GM21390 (cell line): ENCODE results near the gene ZSWIM6.

Experiments
- ATAC-seq: cut with Tn5 transposase; IDR thresholded peaks from one replicate; pipeline ENCODE4 v1.9.1; 2021; ENCODE audit not compliant: unreplicated experiment

Gene ZSWIM6

GRCh38 chr5:61330845-61331406 is 1.1 kb upstream of the ZSWIM6 start:
- ATAC-seq, result peak; percentile 28

- no peak for ATAC-seq
These were observed 296 bp downstream of the ZSWIM6 start for GRCh38 chr5:61332358-61332749.

DNA sequence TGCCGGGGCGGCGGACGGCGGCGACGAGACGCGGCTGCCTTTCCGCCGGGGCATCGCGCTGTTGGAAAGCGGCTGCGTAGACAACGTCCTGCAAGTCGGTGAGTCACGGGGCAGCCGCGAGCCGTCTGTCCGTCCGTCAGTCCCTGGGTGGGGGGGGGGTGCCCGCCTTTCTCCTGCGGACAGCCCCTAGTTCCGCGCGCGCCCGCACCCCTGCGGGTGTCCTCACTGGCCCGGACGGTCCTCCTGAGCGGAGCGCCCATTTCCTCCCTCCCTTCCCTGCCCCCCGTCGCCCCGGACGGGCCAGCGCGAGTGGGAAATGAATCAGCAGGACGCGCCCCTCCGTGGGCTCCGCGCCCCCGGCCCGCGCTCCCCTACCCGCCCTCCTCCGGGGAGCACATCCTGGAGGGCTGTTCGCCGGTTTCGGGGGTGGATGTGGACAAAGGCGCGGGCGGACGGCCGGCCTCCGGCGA is 828 bp downstream of the ZSWIM6 start:
- ATAC-seq, result no peak

DNA sequence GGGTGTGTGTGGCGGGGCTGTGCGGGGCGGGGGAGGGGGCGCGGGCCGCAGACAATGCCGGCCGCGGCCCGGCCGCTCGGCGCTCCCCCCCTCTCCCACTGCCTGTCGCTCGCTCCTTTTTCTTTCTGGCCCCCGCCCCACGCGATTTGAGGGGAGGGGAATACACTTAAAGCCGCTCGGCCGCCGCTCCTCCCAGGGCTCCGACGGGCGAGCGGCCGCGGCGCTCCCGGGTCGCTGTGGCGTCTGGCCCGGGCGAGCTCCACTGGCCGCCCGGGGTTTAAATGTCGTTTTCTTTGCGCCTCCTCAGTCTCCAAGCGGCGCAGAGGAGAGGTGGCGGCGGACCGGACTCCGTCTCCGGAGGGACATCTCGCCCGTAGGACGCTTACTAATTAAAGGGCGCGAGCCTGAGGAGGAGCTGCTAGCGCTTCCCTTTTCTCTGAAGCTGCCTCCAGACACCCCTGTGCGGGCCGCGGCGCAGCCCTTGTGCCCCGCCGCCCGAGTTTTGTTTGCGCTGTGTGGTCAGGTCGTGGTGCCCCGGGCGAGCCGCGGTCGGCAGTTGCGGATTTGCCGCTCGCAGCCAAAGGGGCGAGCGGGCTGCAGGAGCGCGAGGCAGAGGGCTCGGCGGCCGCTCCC is 1.4 kb downstream of the ZSWIM6 start:
- ATAC-seq, result no peak

DNA sequence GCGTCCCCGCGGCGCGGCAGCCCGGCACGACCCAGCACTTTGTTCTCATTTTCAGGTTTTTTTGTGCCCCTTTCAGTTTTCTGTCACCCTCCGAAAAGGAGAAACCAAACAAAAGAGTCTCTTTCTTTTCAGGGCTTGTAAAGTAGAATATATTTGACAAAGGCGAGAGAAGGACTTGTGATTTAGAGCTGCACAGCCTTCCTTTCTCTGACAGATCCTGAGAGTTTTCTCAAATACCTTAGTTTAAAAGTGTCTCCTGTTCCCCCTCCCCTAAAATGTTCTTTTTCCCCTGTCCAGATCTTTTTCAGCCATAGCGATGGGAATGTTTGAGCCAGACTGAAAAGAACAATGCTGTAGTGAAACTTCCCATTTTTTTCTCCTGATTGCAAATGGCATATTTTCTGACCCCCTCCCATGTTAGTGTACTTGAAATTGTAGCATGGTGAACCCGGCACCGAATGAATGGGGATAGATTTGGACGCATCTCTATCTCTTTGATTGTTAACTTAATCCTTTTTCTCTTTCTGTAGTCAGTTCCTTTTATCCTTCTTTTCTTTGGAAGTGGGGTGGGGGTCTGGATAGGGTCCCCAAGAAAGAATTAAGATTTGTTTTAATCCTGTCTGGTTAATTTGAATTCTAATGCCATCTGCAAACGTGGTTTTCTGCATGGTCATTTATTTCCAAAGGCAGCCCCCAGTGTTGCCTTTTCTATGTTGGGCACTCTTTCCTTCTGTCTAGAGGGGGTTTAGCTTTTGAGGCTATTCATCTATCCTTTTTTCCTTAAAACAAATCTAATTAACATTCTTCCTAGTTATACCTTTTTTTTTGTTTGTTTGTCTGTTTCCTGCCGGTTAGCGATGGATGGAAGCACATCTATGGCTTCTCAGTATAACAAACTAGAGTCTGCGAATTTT is 2.2 kb downstream of the ZSWIM6 start:
- ATAC-seq, result no peak

GRCh38 chr5:61334868-61335615 is 3.0 kb downstream of the ZSWIM6 start:
- no peak for ATAC-seq

GRCh38 chr5:61339764-61340163 is 7.7 kb downstream of the ZSWIM6 start:
- no peak for ATAC-seq

DNA sequence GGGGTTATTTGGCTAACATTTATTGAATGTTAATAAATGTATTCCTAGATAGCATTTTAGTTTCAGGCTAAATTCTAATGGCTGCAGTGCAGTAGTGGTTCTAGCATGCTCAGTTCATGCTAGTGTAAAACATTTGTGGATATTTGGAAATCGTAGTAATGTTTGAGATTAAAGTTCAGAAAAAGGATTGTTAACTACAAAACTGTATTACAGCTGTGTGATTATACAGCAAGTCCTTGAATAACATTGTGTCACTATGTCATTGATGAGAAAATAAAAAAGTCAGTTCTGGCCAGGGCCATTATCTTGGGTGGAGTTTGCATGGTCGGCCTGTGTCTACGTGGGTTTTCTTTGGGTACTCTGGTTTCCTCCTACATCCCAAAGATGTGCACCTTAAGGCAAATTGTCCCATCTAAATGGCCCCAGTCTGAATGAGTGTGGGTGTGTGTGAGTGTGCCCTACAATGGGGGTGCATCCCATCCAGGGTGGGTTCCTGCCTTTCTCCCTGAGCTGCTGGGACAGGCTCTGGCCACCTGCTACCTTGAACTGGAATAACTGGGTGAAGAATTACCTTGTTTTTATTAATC is 8.8 kb downstream of the ZSWIM6 start:
- ATAC-seq, result no peak

DNA sequence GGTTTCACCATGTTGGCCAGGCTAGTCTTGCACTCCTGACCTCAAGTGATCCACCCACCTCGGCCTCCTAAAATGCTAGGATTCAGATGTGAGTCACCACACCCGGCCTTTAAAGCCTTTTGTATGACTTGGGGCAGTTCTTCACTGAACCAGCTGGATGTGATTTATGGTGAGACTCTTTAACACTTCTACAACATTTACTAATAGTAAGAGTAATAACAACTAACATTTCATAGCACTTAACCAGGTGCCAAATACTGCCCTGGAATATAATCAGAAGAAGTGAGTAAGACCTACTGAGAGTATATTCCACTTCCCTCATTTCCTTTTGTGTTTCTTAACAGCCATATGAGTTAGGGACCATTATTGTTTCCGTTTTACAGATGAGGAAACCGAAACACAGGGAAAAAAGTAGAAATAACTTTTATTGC is 10.0 kb downstream of the ZSWIM6 start:
- no peak for ATAC-seq

- ATAC-seq, result no peak
These were observed 12.3 kb downstream of the ZSWIM6 start for GRCh38 chr5:61344187-61344944.

DNA sequence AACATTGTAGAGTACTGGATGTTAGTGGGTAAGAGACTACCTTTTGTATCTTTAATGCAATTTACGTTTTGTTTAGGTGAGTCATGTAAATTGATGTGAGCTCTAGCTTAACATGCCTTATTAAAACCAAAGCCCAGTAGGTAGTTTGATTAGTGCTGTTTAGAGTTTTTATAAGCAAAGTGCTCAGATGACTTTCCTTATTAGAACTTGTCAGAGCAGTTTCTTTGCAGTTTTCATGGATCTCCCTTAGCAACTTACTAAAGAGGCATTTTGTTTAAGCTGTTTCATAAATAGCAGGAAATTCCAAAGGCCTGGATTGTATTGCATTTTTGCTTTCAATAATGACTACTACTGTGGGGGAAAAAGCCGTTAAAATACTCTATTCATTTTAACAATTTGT is 14.5 kb downstream of the ZSWIM6 start:
- no peak for ATAC-seq

DNA sequence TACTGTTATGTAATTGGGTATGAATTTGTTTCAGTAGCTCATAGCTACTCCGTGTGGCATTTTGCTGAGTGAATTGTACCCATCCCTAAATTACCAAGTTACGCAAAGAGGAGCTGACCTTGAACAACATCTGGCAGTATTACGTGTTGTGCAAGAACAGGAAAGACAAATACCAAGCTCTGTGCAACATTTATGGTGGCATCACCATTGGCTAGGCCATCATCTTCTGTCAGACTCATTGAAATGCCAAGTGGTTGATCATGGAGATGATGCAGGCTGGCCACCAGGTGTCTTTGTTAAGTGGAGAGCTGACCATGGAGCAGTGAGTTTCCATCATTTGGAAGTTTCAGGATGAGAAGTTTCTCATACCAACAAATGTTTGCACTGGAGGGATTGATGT is 15.0 kb downstream of the ZSWIM6 start:
- ATAC-seq, result no peak

GRCh38 chr5:61348447-61348846 is 16.4 kb downstream of the ZSWIM6 start:
- ATAC-seq, result no peak

DNA sequence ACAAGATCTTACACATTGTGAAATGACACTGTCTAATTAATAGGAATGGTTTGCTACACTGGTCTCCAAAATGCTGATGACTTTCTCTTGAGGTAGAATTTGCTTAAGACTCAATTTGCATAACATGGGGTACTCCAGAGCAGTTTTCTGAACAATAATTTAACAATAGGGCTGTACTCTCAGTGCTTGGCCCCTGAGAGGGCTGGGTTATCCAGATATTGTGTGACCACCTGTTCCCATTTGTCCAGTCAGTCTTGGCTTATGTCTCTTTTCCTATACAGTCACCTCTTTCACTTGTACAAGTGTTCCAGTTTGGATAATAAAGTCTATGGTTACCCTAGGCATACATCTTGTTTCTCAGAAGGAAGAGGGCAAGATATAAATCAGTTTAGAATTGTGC is 17.9 kb downstream of the ZSWIM6 start:
- no peak for ATAC-seq

GRCh38 chr5:61350535-61350934 is 18.5 kb downstream of the ZSWIM6 start:
- no peak for ATAC-seq

GRCh38 chr5:61351733-61352132 is 19.7 kb downstream of the ZSWIM6 start:
- no peak for ATAC-seq

- no peak for ATAC-seq
These were observed 20.1 kb downstream of the ZSWIM6 start for GRCh38 chr5:61352180-61352579.

GRCh38 chr5:61352612-61353156 is 20.6 kb downstream of the ZSWIM6 start:
- no peak for ATAC-seq

DNA sequence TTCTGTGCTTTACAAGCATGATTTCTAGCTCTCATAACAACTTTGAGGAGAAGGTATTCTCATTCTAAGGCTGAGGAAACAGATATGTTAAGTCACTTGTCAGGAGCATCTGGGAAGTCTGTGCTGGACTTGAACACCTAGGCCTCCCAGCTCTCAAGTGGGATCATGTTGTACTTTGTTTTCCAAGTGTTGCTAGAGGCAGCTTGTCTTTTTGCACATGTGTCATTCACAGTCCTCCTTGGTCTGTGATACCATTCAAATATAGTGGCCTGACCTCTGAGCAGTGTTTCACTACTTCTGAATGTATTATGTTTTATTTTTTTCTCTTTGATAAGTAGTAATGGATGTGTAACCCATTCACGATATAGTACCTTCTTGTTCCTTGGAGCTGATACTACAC is 21.2 kb downstream of the ZSWIM6 start:
- no peak for ATAC-seq

- no peak for ATAC-seq
These were observed 22.1 kb downstream of the ZSWIM6 start for GRCh38 chr5:61354199-61354598.
